Measurements from ENCODE around the gene URI1.
"Not testable (repeated sequence)": the region's sequence is repeated elsewhere in the genome, so short reads cannot be mapped to it uniquely, and the experiment has no call there.

Gene URI1

DNA sequence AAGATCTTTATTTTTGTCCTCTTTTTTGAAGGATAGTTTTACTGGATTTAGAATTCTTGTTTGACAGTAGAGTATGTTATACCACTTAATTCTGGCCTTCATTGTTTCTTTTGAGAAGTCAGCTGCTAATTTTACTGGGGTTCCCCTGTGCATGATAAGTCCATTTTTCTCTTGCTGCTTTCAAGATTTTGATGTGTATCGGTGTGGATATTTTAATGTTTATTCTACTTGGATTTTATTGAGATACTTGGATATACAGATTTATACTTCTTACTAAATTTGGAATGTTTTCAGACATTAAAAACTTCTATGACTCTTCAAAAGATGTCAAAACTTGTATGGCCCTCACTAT lies 86.9 kb downstream of the URI1 start:
- Histone ChIP-seq H3K27me3 (no peaks in the 10 kb centered on the region), H3K4me1 (no peaks in the 10 kb centered on the region), H3K9me3 (no peaks in the 10 kb centered on the region), H3K4me3 (ENCODE audit: low read depth, low read length) (no peak overlapping the region), H3K36me3 (peaks cover 4% of the 10 kb centered on the region; the same call in 1 of the 2 replicates)
- no peak for DNase-seq
- TF ChIP-seq, protein P1, sequence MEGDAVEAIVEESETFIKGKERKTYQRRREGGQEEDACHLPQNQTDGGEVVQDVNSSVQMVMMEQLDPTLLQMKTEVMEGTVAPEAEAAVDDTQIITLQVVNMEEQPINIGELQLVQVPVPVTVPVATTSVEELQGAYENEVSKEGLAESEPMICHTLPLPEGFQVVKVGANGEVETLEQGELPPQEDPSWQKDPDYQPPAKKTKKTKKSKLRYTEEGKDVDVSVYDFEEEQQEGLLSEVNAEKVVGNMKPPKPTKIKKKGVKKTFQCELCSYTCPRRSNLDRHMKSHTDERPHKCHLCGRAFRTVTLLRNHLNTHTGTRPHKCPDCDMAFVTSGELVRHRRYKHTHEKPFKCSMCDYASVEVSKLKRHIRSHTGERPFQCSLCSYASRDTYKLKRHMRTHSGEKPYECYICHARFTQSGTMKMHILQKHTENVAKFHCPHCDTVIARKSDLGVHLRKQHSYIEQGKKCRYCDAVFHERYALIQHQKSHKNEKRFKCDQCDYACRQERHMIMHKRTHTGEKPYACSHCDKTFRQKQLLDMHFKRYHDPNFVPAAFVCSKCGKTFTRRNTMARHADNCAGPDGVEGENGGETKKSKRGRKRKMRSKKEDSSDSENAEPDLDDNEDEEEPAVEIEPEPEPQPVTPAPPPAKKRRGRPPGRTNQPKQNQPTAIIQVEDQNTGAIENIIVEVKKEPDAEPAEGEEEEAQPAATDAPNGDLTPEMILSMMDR (IDR thresholded peaks at IDR 0.05; ENCODE audit: low read depth, low read length), result no peak

GRCh38 chr19:30029721-30030510 lies 87.9 kb downstream of the URI1 start:
- DNase-seq, result no peak

DNA sequence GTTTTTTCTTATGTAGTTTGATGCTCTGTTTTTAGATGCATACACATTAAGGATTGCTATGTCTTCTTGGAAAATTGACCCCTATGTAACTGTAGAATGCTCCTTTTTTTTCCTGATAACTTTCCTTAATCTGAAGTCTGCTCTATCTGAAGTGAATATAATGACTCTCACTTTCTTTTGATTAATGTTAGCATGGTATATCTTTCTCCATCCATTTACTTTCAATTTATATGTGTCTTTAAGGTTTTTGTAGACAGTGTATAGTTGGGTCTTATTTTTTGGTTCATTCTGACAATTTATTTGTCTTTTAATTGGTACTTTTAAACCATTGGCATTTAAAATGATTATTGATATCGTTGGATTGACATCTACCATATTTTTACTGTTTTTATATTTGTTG lies 92.3 kb downstream of the URI1 start:
- Histone ChIP-seq H3K4me3 (ENCODE audit: low read depth, low read length) (no peak overlapping the region), H3K4me1 (no peaks in the 10 kb centered on the region; the same call in 1 of the 2 replicates), H3K36me3 (peaks cover 10% of the 10 kb centered on the region; the same call in 1 of the 2 replicates), H3K9me3 (no peaks in the 10 kb centered on the region), H3K27me3 (no peaks in the 10 kb centered on the region)
- TF ChIP-seq, protein P1 (IDR thresholded peaks at IDR 0.05; ENCODE audit: low read depth, low read length), result no peak
- DNase-seq, result no peak

More at GRCh38 chr19:30029721-30030510, 87.9 kb downstream of the URI1 start:
- H3K9me3 ChIP-seq, result no peaks in the 10 kb centered on the region
- no peak overlapping the region for H3K4me3 ChIP-seq (ENCODE audit: low read depth, low read length)
- peaks cover 4% of the 10 kb centered on the region; the same call in 1 of the 2 replicates for H3K36me3 ChIP-seq
- no peaks in the 10 kb centered on the region for H3K27me3 ChIP-seq
- no peaks in the 10 kb centered on the region for H3K4me1 ChIP-seq
- TF ChIP-seq, protein P1 (IDR thresholded peaks at IDR 0.05; ENCODE audit: low read depth, low read length), result no peak

GRCh38 chr19:30036154-30037129 lies 94.4 kb downstream of the URI1 start:
- no peaks in the 10 kb centered on the region; the same call in 1 of the 2 replicates for H3K4me1 ChIP-seq
- H3K9me3 ChIP-seq, result no peaks in the 10 kb centered on the region; the same call in 1 of the 2 replicates
- no peak overlapping the region for H3K4me3 ChIP-seq (ENCODE audit: low read depth, low read length)
- no peaks in the 10 kb centered on the region for H3K27me3 ChIP-seq
- peaks cover 6% of the 10 kb centered on the region; the same call in 1 of the 2 replicates for H3K36me3 ChIP-seq
- no peak for DNase-seq
- TF ChIP-seq, protein P1 (IDR thresholded peaks at IDR 0.05; ENCODE audit: low read depth, low read length), result no peak

DNA sequence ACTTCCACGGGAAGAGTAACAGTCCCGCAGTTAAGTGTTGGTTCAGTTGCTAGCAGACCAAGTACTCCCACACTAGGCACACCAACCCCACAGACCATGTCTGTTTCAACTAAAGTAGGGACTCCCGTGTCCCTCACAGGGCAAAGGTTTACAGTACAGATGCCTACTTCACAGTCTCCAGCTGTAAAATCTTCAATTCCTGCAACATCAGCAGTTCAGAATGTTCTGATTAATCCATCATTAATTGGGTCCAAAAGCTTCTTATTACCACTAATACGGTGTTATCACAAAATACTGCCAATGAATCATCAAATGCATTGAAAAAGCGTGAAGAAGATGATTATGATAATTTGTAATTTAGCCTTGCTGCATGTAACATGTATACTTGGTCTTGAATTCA lies 95.8 kb downstream of the URI1 start:
- no peak for DNase-seq
- TF ChIP-seq, protein P1 (IDR thresholded peaks at IDR 0.05; ENCODE audit: low read depth, low read length), result no peak
- Histone ChIP-seq H3K36me3 (peaks cover 6% of the 10 kb centered on the region; the same call in 1 of the 2 replicates), H3K4me1 (no peaks in the 10 kb centered on the region; the same call in 1 of the 2 replicates), H3K4me3 (ENCODE audit: low read depth, low read length) (no peak overlapping the region), H3K9me3 (no peaks in the 10 kb centered on the region; the same call in 1 of the 2 replicates), H3K27me3 (no peaks in the 10 kb centered on the region)

GRCh38 chr19:30041931-30042330 lies 99.9 kb downstream of the URI1 start:
- not testable (repeated sequence) for H3K4me1 ChIP-seq; H3K4me3 ChIP-seq (ENCODE audit: low read depth, low read length); H3K9me3 ChIP-seq; H3K27me3 ChIP-seq; H3K36me3 ChIP-seq; DNase-seq

DNA sequence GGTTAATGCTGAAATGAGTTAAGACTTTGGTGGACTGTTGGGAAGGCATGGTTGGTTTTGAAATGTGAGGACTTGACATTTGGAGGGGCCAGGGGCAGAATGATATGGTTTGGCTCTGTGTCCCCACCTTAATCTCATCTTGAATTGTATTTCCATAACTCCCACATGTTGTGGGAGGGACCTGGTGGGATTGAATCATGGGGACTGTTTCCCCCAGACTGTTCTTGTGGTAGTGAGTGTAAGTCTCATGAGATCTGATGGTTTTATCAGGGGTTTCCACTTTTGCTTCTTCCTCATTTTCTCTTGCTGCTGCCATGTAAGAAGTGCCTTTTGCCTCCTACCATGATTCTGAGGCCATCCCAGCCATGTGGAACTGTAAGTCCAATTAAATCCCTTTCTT lies 101.0 kb downstream of the URI1 start:
- not testable (repeated sequence) for H3K36me3 ChIP-seq; H3K4me3 ChIP-seq (ENCODE audit: low read depth, low read length); H3K27me3 ChIP-seq; DNase-seq; H3K9me3 ChIP-seq; H3K4me1 ChIP-seq
